Esophagus squamous epithelium (tissue), 4 donors: ENCODE results near the gene GKAP1.

Source experiments
- CTCF ChIP-seq, 6 experiments: fragments of 450-650 bp in 4 of 6; fragments of 200-600 bp in 2 of 6; sonication (generic) in 2 of 6; IDR thresholded peaks; one replicate each; pipeline ENCODE4 v1.5.1; 2016 to 2019; ENCODE audit warnings: antibody characterized with exemption in 6 of 6, mild to moderate bottlenecking in 4 of 6, moderate library complexity in 4 of 6
- POLR2A ChIP-seq, 4 donors: fragments of 450-650 bp; IDR thresholded peaks; one replicate each; pipeline ENCODE4 v1.6.1; 2017; ENCODE audit warnings: antibody characterized with exemption in 4 of 4, mild to moderate bottlenecking in 4 of 4, moderate library complexity in 3 of 4

GRCh38 chr9:83707768-83708514, 109.6 kb downstream of the GKAP1 start, which contains the start of gene UBQLN1:
- TF ChIP-seq POLR2A (IDR thresholded peaks at IDR 0.05) (peak in 3 of 4 donors; percentile 64 to 98 (median 92)), CTCF (IDR thresholded peaks at IDR 0.05) (peak in 3 of 6 experiments; percentile 16 to 28 (median 19))
